Breast epithelium (tissue), 3 donors: ENCODE measurements around the gene ABCC2.

Experiments used
- CTCF ChIP-seq, 3 donors: fragments of 450-650 bp; IDR thresholded peaks; one replicate each; pipeline ENCODE4 v1.5.1; 2016 to 2017; ENCODE audit warnings: antibody characterized with exemption in 3 of 3, mild to moderate bottlenecking in 3 of 3, moderate library complexity in 3 of 3
- POLR2A ChIP-seq: fragments of 450-650 bp; IDR thresholded peaks from one replicate; pipeline ENCODE4 v1.6.1; 2016; ENCODE audit warnings: antibody characterized with exemption, mild to moderate bottlenecking, moderate library complexity
- POLR2AphosphoS5 ChIP-seq, 3 donors: sonication (generic); formaldehyde crosslinking; IDR thresholded peaks; one replicate each; pipeline ENCODE4 v1.6.1; 2017; ENCODE audit warnings: antibody characterized with exemption in 3 of 3

GRCh38 chr10:99869581-99870122, 87.2 kb downstream of the ABCC2 start:
- TF ChIP-seq CTCF (IDR thresholded peaks at IDR 0.05) (no peak), POLR2A (no peak), POLR2AphosphoS5 (IDR thresholded peaks at IDR 0.05) (no peak)
